Measurements from ENCODE around the gene DMD. TPM values are rescaled to one million over a fixed set of nuclear protein-coding genes. Genes with fewer than 3 reads are reported as not detected.

DMD gene
- total and polyA plus RNA-seq, 7 donors = 2.5 to 260 (median 183) TPM

DNA sequence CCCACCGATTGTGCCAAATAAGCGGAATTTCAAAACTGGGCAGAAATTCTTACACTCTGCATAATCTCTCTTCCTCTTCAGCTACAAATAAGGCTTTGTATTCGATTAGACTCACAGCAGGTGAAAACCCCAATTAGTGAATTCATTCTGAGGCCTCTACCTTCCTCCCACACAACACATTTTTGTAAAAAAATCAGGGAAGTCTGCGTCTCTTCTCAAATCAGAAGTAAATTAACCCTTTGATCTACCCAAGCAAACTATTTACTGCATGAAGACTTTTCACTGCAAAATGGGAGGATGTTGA, 1938.9 kb downstream of the DMD start:
- DNase-seq = no peak
- no peaks in the 10 kb centered on the region for H3K4me1 ChIP-seq
- TF ChIP-seq, protein P1, sequence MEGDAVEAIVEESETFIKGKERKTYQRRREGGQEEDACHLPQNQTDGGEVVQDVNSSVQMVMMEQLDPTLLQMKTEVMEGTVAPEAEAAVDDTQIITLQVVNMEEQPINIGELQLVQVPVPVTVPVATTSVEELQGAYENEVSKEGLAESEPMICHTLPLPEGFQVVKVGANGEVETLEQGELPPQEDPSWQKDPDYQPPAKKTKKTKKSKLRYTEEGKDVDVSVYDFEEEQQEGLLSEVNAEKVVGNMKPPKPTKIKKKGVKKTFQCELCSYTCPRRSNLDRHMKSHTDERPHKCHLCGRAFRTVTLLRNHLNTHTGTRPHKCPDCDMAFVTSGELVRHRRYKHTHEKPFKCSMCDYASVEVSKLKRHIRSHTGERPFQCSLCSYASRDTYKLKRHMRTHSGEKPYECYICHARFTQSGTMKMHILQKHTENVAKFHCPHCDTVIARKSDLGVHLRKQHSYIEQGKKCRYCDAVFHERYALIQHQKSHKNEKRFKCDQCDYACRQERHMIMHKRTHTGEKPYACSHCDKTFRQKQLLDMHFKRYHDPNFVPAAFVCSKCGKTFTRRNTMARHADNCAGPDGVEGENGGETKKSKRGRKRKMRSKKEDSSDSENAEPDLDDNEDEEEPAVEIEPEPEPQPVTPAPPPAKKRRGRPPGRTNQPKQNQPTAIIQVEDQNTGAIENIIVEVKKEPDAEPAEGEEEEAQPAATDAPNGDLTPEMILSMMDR (IDR thresholded peaks at IDR 0.05) = no peak
- no peak for TF ChIP-seq POLR2A (IDR thresholded peaks at IDR 0.05)
- TF ChIP-seq EP300 (IDR thresholded peaks at IDR 0.05) = no peak
- TF ChIP-seq POLR2AphosphoS5 (IDR thresholded peaks at IDR 0.05) = no peak
- peak overlapping the region in 1 of 4 donors; percentile 14 for H3K27ac ChIP-seq
- H3K4me3 ChIP-seq = no peak overlapping the region
- H3K36me3 ChIP-seq = no peaks in the 10 kb centered on the region
- WGBS, 2 donors = 58 to 87% methylated on average over 4 of the region's 4 CpGs
- no peaks in the 10 kb centered on the region for H3K27me3 ChIP-seq
- intact Hi-C loops (cut with DNase I) = no loop called here
- H3K9me3 ChIP-seq = no peaks in the 10 kb centered on the region

DNA sequence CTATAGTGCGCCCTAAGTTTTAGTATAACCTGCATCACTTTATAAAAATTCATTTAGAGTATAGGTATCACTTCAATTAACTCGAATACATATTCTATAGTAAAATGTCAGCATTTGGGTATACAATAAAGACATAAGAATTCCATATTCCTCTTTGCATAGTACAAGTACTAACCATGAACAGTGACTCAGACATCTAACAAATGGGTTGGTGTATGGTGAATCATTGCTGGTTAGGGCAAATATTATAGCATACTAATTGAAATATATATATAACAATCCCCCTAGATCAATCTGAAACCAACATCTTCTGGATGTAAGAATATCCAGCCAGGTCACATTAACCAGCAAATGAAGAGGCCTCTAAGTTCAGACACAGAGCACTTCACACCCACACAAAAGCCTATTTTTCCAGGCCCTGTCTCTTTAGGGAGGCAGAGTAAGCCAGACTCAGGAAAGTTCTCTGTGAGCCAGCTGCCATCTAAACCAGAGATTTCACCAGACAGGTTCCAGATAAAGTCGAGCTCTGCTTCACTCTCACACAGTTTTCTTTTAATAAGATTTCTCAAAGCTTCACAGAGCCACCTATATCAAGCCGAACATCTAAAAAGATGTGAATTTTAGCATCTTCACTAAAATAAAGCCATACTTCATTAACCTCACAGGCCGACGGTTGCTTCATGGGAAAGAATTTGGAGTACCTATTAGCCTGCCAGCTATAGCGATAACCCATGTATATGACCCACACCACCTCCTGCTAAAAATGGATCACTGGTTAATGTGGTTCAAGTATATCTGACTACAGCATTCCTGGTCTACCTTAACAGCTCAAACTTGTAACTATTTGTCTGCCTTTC, 1939.5 kb downstream of the DMD start:
- Histone ChIP-seq H3K27ac (peak overlapping the region in 1 of 4 donors; percentile 14), H3K4me3 (no peak overlapping the region), H3K4me1 (no peaks in the 10 kb centered on the region), H3K36me3 (no peaks in the 10 kb centered on the region), H3K27me3 (no peaks in the 10 kb centered on the region), H3K9me3 (no peaks in the 10 kb centered on the region)
- intact Hi-C loops (cut with DNase I) = no loop called here
- 87 to 94% methylated on average over 7 of the region's 7 CpGs for WGBS, 2 donors
- TF ChIP-seq EP300 (IDR thresholded peaks at IDR 0.05) (no peak), POLR2A (IDR thresholded peaks at IDR 0.05) (no peak), POLR2AphosphoS5 (IDR thresholded peaks at IDR 0.05) (no peak)
- TF ChIP-seq, protein P1 (IDR thresholded peaks at IDR 0.05) = no peak
- no peak for DNase-seq

DNA sequence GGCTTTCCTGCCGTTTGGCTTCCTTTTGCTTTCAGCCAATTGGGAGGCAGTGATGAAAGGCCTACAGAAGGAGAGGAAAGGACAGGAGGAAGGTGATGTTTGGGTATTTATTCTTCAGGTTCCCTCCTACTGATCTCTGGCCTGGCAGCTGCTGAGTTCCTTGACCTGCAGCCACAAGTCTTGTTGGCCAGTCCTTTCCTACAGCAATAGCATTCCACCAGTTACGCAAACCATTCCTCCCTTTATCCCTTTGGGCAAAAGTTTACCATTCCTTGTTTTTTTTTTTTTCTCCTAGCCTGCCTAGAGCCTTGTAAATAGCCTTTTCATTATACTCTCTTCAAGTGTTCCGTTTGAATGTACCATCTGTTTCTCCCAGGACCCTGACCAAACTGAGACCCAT, 1941.4 kb downstream of the DMD start:
- intact Hi-C loops (cut with DNase I) = loop anchor here (10.0 kb wide), 1 partner anchor 235 kb away; no protein-coding TSS in a partner anchor
- no peak for DNase-seq
- Histone ChIP-seq H3K27me3 (no peaks in the 10 kb centered on the region), H3K4me3 (no peak overlapping the region), H3K36me3 (no peaks in the 10 kb centered on the region), H3K27ac (no peak overlapping the region), H3K9me3 (no peaks in the 10 kb centered on the region), H3K4me1 (no peaks in the 10 kb centered on the region)
- WGBS, 2 donors = 79 to 90% methylated on average over 3 of the region's 3 CpGs
- TF ChIP-seq, protein P1 (IDR thresholded peaks at IDR 0.05) = no peak
- TF ChIP-seq POLR2AphosphoS5 (IDR thresholded peaks at IDR 0.05) (no peak), EP300 (IDR thresholded peaks at IDR 0.05) (no peak), POLR2A (IDR thresholded peaks at IDR 0.05) (no peak)

DNA sequence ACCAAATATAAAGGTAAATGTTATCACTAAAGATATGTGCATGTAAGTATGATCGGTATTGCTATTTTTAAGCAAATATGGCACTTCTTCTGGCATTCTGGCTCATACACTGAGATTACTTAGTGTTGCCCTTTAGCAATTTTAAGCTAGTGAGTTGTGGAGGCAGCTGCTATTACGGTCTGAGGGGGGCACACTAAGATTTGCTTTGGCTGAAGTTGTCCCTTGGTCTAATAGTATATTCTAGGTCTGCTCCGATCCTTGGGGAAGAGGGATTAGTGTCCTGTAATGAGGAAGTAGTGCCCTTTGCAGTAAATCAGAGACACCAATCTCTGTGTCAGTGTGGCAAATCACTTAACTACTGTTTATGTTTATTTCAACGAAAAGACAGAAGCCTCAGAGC, 1943.0 kb downstream of the DMD start:
- 36 to 67% methylated on average over 4 of the region's 4 CpGs for WGBS, 2 donors
- no peak overlapping the region for H3K4me3 ChIP-seq
- H3K27ac ChIP-seq = no peak overlapping the region
- no peaks in the 10 kb centered on the region for H3K36me3 ChIP-seq
- no peak for DNase-seq
- H3K27me3 ChIP-seq = no peaks in the 10 kb centered on the region
- no peaks in the 10 kb centered on the region for H3K9me3 ChIP-seq
- peaks cover 0 to 3% (median 0%) of the 10 kb centered on the region in 4 donors for H3K4me1 ChIP-seq
- TF ChIP-seq POLR2AphosphoS5 (IDR thresholded peaks at IDR 0.05) = no peak
- TF ChIP-seq, protein P1 (IDR thresholded peaks at IDR 0.05) = no peak
- no peak for TF ChIP-seq EP300 (IDR thresholded peaks at IDR 0.05)
- TF ChIP-seq POLR2A (IDR thresholded peaks at IDR 0.05) = no peak
- intact Hi-C loops (cut with DNase I) = loop anchor here (10.0 kb wide), 1 partner anchor 236 kb away; no protein-coding TSS in a partner anchor

Data from sigmoid colon (tissue), 7 donors.